ENCODE data around the gene DAPL1. TPM values are rescaled to one million over a fixed set of nuclear protein-coding genes. Genes with fewer than 3 reads are reported as not detected.

The DAPL1 gene
- not detected in 2 replicates for polyA plus RNA-seq (2013)

DNA sequence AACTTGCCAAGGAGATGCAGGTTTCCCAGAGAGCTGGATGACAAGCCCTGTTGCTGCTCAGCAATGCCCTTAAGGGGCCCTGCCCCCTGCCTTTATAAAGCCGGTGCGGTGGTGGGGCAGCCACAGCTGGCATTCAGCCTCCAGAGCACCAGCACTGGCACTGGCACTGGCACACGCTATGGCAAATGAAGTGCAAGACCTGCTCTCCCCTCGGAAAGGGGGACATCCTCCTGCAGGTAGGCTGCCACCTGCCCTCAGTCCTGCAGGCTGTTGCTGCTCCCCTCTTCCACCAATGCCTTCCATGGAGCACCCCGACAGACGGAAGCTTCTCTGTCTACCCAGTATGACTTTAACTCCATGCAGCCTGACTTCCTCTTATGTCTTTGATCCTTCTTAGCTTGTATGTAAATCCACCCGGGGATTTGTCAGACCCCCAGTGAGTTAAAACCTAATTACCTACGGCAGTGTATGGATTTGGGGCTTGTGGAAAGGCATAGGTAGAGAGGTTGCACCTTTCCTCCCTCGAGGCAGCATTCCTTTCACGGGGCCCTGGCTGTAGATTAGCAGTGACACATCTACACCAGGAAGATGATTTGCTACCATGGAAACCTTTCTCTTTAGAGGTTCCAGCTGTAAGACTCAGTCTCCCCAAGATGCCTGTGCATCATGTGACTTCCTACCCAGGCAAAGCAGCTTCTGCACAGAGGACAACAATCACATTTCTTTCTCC lies at the start of gene DAPL1:
Gene DAPL1, plus strand, starts transcription at position 123 of the 730 bp plus-strand sequence. Its CDS starts 56 bp downstream, at position 179.
- Histone ChIP-seq H3K4me2 (ENCODE audit: low read length) (no peak within 1 kb of the TSS), H3K9ac (ENCODE audit: low read length) (no peak within 1 kb of the TSS), H4K91ac (ENCODE audit: low read depth, low read length) (no peak within 1 kb of the TSS), H3K27ac (ENCODE audit: low read depth, low read length) (no peak within 1 kb of the TSS), H2AFZ (ENCODE audit: insufficient read depth, low read length, poor library complexity) (no peak within 1 kb of the TSS), H2AK5ac (ENCODE audit: low read length) (no peak within 1 kb of the TSS), H4K8ac (ENCODE audit: low read depth, low read length) (no peak within 1 kb of the TSS), H3K36me3 (ENCODE audit: control insufficient read depth in 1 of 2, insufficient read depth in 2 of 2, low read length in 2 of 2) (no peaks in the 10 kb centered on the region), H3K27me3 (ENCODE audit: insufficient read depth, low read length) (no peaks in the 10 kb centered on the region), H2BK12ac (ENCODE audit: low read length) (no peak within 1 kb of the TSS), H3K18ac (ENCODE audit: low read length) (no peak within 1 kb of the TSS), H2BK5ac (ENCODE audit: low read depth, low read length, poor library complexity) (no peak within 1 kb of the TSS), H4K12ac (ENCODE audit: low read depth, low read length) (no peak within 1 kb of the TSS), H2BK120ac (ENCODE audit: insufficient read depth, low read length, poor library complexity) (no peak within 1 kb of the TSS), H3K79me1 (ENCODE audit: low read length) (no peaks in the 10 kb centered on the region), H3K9me3 (ENCODE audit: insufficient read depth, low read depth, low read length) (peaks cover 2% of the 10 kb centered on the region), H3K79me2 (ENCODE audit: control insufficient read depth, insufficient read depth, low read length, poor library complexity) (no peaks in the 10 kb centered on the region), H3K4me3 (ENCODE audit: low read depth, low read length) (no peak within 1 kb of the TSS), H3K4ac (ENCODE audit: low read depth, low read length) (no peak within 1 kb of the TSS), H3K14ac (ENCODE audit: low read length) (no peak within 1 kb of the TSS), H3K4me1 (ENCODE audit: control insufficient read depth in 1 of 2, insufficient read depth in 2 of 2, low read length in 2 of 2) (peaks cover 0 to 2% of the 10 kb centered on the region in 2 experiments), H3K23ac (ENCODE audit: low read length) (no peak within 1 kb of the TSS)
- no peak for DNase-seq
- no CpG with 5 or more reads among the region's 10 CpGs for WGBS (ENCODE audit: extremely low coverage, insufficient coverage, insufficient read length)

GRCh38 chr2:158745866-158746382 lies 49.2 kb upstream of the DAPL1 start:
- Histone ChIP-seq H3K4me2 (ENCODE audit: low read length) (no peak overlapping the region), H3K4me3 (ENCODE audit: low read depth, low read length) (no peak overlapping the region), H3K79me1 (ENCODE audit: low read length) (no peaks in the 10 kb centered on the region), H3K27me3 (ENCODE audit: insufficient read depth, low read length) (no peaks in the 10 kb centered on the region), H3K14ac (ENCODE audit: low read length) (no peak overlapping the region), H2BK5ac (ENCODE audit: low read depth, low read length, poor library complexity) (no peak overlapping the region), H3K36me3 (ENCODE audit: control insufficient read depth in 1 of 2, insufficient read depth in 2 of 2, low read length in 2 of 2) (no peaks in the 10 kb centered on the region), H3K27ac (ENCODE audit: low read depth, low read length) (no peak overlapping the region), H3K9ac (ENCODE audit: low read length) (no peak overlapping the region), H2BK120ac (ENCODE audit: insufficient read depth, low read length, poor library complexity) (no peak overlapping the region), H3K23ac (ENCODE audit: low read length) (no peak overlapping the region), H3K18ac (ENCODE audit: low read length) (no peak overlapping the region), H4K91ac (ENCODE audit: low read depth, low read length) (no peak overlapping the region), H4K12ac (ENCODE audit: low read depth, low read length) (no peak overlapping the region), H3K9me3 (ENCODE audit: insufficient read depth, low read depth, low read length) (no peaks in the 10 kb centered on the region), H3K4me1 (ENCODE audit: control insufficient read depth in 1 of 2, insufficient read depth in 2 of 2, low read length in 2 of 2) (no peaks in the 10 kb centered on the region), H2AK5ac (ENCODE audit: low read length) (no peak overlapping the region), H4K8ac (ENCODE audit: low read depth, low read length) (no peak overlapping the region), H3K4ac (ENCODE audit: low read depth, low read length) (no peak overlapping the region), H2BK12ac (ENCODE audit: low read length) (no peak overlapping the region), H3K79me2 (ENCODE audit: control insufficient read depth, insufficient read depth, low read length, poor library complexity) (no peaks in the 10 kb centered on the region), H2AFZ (ENCODE audit: insufficient read depth, low read length, poor library complexity) (no peak overlapping the region)
- WGBS (ENCODE audit: extremely low coverage, insufficient coverage, insufficient read length), result no CpG with 5 or more reads among the region's 7 CpGs
- no peak for DNase-seq

DNA sequence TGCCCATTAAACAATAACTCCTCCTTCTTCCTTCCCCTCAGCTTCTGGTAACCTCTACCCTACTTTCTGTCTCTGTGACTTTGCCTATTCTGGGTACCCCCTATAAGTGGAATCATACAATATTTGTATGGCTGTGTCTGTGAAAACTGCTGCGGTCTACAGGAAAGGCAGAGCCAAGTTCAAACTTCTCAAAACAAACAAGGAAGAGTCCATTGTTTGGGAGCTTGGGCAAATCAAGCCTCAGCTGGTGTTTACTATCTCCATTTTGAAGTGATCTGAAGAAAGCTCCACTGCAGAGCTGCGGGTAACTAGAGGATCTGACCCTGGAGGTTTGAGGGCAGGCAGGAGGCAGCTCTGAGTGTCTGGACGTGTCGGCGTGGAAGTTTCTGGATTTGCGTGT lies 48.6 kb upstream of the DAPL1 start:
- Histone ChIP-seq H3K4me3 (ENCODE audit: low read depth, low read length) (no peak overlapping the region), H3K79me2 (ENCODE audit: control insufficient read depth, insufficient read depth, low read length, poor library complexity) (no peaks in the 10 kb centered on the region), H2BK12ac (ENCODE audit: low read length) (no peak overlapping the region), H3K36me3 (ENCODE audit: control insufficient read depth in 1 of 2, insufficient read depth in 2 of 2, low read length in 2 of 2) (no peaks in the 10 kb centered on the region), H3K27ac (ENCODE audit: low read depth, low read length) (no peak overlapping the region), H3K4ac (ENCODE audit: low read depth, low read length) (no peak overlapping the region), H3K9me3 (ENCODE audit: insufficient read depth, low read depth, low read length) (no peaks in the 10 kb centered on the region), H3K9ac (ENCODE audit: low read length) (no peak overlapping the region), H3K23ac (ENCODE audit: low read length) (no peak overlapping the region), H4K12ac (ENCODE audit: low read depth, low read length) (no peak overlapping the region), H2AFZ (ENCODE audit: insufficient read depth, low read length, poor library complexity) (no peak overlapping the region), H2BK5ac (ENCODE audit: low read depth, low read length, poor library complexity) (no peak overlapping the region), H2BK120ac (ENCODE audit: insufficient read depth, low read length, poor library complexity) (no peak overlapping the region), H2AK5ac (ENCODE audit: low read length) (no peak overlapping the region), H3K4me1 (ENCODE audit: control insufficient read depth in 1 of 2, insufficient read depth in 2 of 2, low read length in 2 of 2) (no peaks in the 10 kb centered on the region), H3K4me2 (ENCODE audit: low read length) (no peak overlapping the region), H4K91ac (ENCODE audit: low read depth, low read length) (no peak overlapping the region), H3K27me3 (ENCODE audit: insufficient read depth, low read length) (no peaks in the 10 kb centered on the region), H3K18ac (ENCODE audit: low read length) (no peak overlapping the region), H4K8ac (ENCODE audit: low read depth, low read length) (no peak overlapping the region), H3K79me1 (ENCODE audit: low read length) (no peaks in the 10 kb centered on the region), H3K14ac (ENCODE audit: low read length) (no peak overlapping the region)
- WGBS (ENCODE audit: extremely low coverage, insufficient coverage, insufficient read length), result no CpG with 5 or more reads among the region's 6 CpGs
- no peak for DNase-seq

GRCh38 chr2:158747281-158747680 lies 47.8 kb upstream of the DAPL1 start:
- no peak for DNase-seq
- WGBS (ENCODE audit: extremely low coverage, insufficient coverage, insufficient read length), result no CpG with 5 or more reads among the region's 2 CpGs
- Histone ChIP-seq H2AFZ (ENCODE audit: insufficient read depth, low read length, poor library complexity) (no peak overlapping the region), H2AK5ac (ENCODE audit: low read length) (no peak overlapping the region), H3K36me3 (ENCODE audit: control insufficient read depth in 1 of 2, insufficient read depth in 2 of 2, low read length in 2 of 2) (no peaks in the 10 kb centered on the region), H3K9me3 (ENCODE audit: insufficient read depth, low read depth, low read length) (no peaks in the 10 kb centered on the region), H3K23ac (ENCODE audit: low read length) (no peak overlapping the region), H3K79me1 (ENCODE audit: low read length) (no peaks in the 10 kb centered on the region), H2BK12ac (ENCODE audit: low read length) (no peak overlapping the region), H3K18ac (ENCODE audit: low read length) (no peak overlapping the region), H3K27ac (ENCODE audit: low read depth, low read length) (no peak overlapping the region), H2BK5ac (ENCODE audit: low read depth, low read length, poor library complexity) (no peak overlapping the region), H3K4me1 (ENCODE audit: control insufficient read depth in 1 of 2, insufficient read depth in 2 of 2, low read length in 2 of 2) (no peaks in the 10 kb centered on the region), H2BK120ac (ENCODE audit: insufficient read depth, low read length, poor library complexity) (no peak overlapping the region), H3K79me2 (ENCODE audit: control insufficient read depth, insufficient read depth, low read length, poor library complexity) (no peaks in the 10 kb centered on the region), H3K9ac (ENCODE audit: low read length) (no peak overlapping the region), H3K4me2 (ENCODE audit: low read length) (no peak overlapping the region), H4K91ac (ENCODE audit: low read depth, low read length) (no peak overlapping the region), H3K4me3 (ENCODE audit: low read depth, low read length) (no peak overlapping the region), H3K4ac (ENCODE audit: low read depth, low read length) (no peak overlapping the region), H4K8ac (ENCODE audit: low read depth, low read length) (no peak overlapping the region), H3K14ac (ENCODE audit: low read length) (no peak overlapping the region), H3K27me3 (ENCODE audit: insufficient read depth, low read length) (no peaks in the 10 kb centered on the region), H4K12ac (ENCODE audit: low read depth, low read length) (no peak overlapping the region)

Measured in trophoblast cell (in vitro differentiated cells and primary cell).